ENCODE results near the gene PGM1. TPM values are rescaled to one million over a fixed set of nuclear protein-coding genes. Genes with fewer than 3 reads are reported as not detected.

PGM1 gene
- total RNA-seq, 1 donor from 2014 or later: 49.8 TPM

DNA sequence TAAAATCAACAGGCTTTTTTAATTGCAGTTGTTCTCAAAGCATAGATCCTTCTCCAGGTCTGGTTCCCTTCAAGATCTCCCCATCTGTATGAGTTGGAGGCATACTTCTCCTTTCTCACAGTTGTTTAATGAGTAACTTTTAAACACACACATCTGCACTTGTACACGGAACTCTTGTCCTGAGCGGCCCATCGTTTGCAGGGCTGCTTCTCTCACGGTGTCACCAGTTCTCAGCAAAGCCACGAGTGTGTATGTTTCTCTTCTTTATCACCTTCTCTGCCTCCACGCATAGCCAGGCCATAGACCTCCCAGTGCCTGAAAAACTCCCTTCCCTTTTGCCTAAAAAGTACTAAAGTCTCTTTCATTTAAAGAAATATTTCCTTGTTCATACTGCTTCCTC, 111.9 kb downstream of the PGM1 start:
- Histone ChIP-seq H3K27ac (no peak overlapping the region), H3K4me1 (peaks cover 3% of the 10 kb centered on the region), H3K4me3 (no peak overlapping the region), H3K27me3 (ENCODE audit: low read depth) (no peaks in the 10 kb centered on the region), H3K9me3 (no peaks in the 10 kb centered on the region), H3K36me3 (no peaks in the 10 kb centered on the region)
- no peak for DNase-seq
- TF ChIP-seq, protein P1, sequence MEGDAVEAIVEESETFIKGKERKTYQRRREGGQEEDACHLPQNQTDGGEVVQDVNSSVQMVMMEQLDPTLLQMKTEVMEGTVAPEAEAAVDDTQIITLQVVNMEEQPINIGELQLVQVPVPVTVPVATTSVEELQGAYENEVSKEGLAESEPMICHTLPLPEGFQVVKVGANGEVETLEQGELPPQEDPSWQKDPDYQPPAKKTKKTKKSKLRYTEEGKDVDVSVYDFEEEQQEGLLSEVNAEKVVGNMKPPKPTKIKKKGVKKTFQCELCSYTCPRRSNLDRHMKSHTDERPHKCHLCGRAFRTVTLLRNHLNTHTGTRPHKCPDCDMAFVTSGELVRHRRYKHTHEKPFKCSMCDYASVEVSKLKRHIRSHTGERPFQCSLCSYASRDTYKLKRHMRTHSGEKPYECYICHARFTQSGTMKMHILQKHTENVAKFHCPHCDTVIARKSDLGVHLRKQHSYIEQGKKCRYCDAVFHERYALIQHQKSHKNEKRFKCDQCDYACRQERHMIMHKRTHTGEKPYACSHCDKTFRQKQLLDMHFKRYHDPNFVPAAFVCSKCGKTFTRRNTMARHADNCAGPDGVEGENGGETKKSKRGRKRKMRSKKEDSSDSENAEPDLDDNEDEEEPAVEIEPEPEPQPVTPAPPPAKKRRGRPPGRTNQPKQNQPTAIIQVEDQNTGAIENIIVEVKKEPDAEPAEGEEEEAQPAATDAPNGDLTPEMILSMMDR (IDR thresholded peaks at IDR 0.05): no peak
- ATAC-seq: peak; percentile 10 to 47
- intact Hi-C loops (cut with DNase I): no loop called here

DNA sequence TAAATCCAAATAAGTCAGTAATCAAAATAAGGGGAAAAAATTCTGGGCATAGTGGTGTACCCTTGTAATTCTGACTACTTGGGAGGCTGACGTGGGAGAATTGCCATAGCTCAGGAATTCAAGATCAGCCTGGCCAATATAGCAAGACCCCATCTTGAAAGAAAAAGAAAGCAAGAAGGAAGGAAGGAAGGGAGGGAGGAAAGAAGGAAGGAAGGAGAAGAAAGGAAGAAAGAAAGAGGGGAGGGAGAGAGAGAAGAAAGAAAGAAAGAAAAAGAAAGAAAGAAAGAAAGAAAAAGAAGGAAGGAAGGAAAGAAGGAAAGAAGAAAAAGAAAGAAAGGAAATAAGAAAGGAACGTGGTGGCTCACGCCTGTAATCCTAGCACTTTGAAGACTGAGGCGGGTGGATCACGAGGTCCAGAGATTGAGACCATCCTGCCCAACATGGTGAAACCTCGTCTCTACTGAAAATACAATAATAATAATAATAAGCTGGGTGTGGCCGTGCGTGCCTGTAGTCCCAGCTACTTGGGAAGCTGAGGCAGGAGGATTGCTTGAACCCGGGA, 116.1 kb downstream of the PGM1 start:
- no peaks in the 10 kb centered on the region for H3K4me1 ChIP-seq
- H3K9me3 ChIP-seq: no peaks in the 10 kb centered on the region
- ATAC-seq (no peak), DNase-seq (no peak)
- no peak overlapping the region for H3K27ac ChIP-seq
- TF ChIP-seq, protein P1 (IDR thresholded peaks at IDR 0.05): no peak
- no peaks in the 10 kb centered on the region for H3K36me3 ChIP-seq
- H3K27me3 ChIP-seq (ENCODE audit: low read depth): no peaks in the 10 kb centered on the region
- intact Hi-C loops (cut with DNase I): no loop called here
- no peak overlapping the region for H3K4me3 ChIP-seq

Other genes with a start within 250 kb of the PGM1 start
- gene ALG6, start 225.8 kb upstream of the PGM1 start, total RNA-seq: 11.8 TPM
- gene ITGB3BP, start 70.2 kb upstream of the PGM1 start, total RNA-seq: 18.5 TPM
- 6.9 TPM for gene EFCAB7, start 69.9 kb upstream of the PGM1 start, total RNA-seq
- 15.8 TPM for gene ROR1, start 180.6 kb downstream of the PGM1 start, total RNA-seq